Brain microvascular endothelial cell (primary cell): ENCODE measurements around the gene IQCN.

Experiments
- DNase-seq: peaks from one replicate; pipeline ENCODE4 v3.0.0-alpha.2; 2020
- H3K27ac ChIP-seq: fragments of 250-450 bp; sonication (Bioruptor Pico); 2 replicates; pipeline ENCODE4 v1.5.1; 2020; ENCODE audit warnings: mild to moderate bottlenecking, moderate library complexity
- H3K27me3 ChIP-seq: fragments of 250-450 bp; sonication (Bioruptor Pico); replicated peaks from 2 replicates; pipeline ENCODE4 v1.5.1; 2020; ENCODE audit warnings: mild to moderate bottlenecking
- H3K36me3 ChIP-seq: fragments of 250-450 bp; sonication (Bioruptor Pico); replicated peaks from 2 replicates; pipeline ENCODE4 v1.5.1; 2020; ENCODE audit warnings: mild to moderate bottlenecking
- H3K4me3 ChIP-seq: 2 replicates; pipeline ENCODE4 v1.5.1; 2011; ENCODE audit warnings: low read depth, mild to moderate bottlenecking, control low read depth, low read length, moderate library complexity
- CTCF ChIP-seq: IDR thresholded peaks from 2 replicates; pipeline ENCODE4 v1.5.1; 2011; ENCODE audit warnings: low read depth, mild to moderate bottlenecking, moderate library complexity, low read length, control low read depth, inconsistent platforms; ENCODE audit errors: missing control alignments
- in situ Hi-C: cut with HindIII; loops from 2 replicates; pipeline ENCODE4 v1.10.0; 2017; ENCODE audit warnings: low sequenced_read_pairs, low pct_ligation_motif_present

The IQCN gene

GRCh38 chr19:18304208-18304457 is 29.9 kb upstream of the IQCN start:
- H3K4me3 ChIP-seq: no peak overlapping the region
- no peak for DNase-seq
- no peak for TF ChIP-seq CTCF
- H3K36me3 ChIP-seq: no peaks in the 10 kb centered on the region
- peak overlapping the region; percentile 95 for H3K27ac ChIP-seq
- in situ Hi-C loops: no loop called here
- H3K27me3 ChIP-seq: no peaks in the 10 kb centered on the region

- DNase-seq: no peak
- Histone ChIP-seq H3K36me3 (no peaks in the 10 kb centered on the region), H3K27ac (no peak overlapping the region), H3K4me3 (no peak overlapping the region), H3K27me3 (no peaks in the 10 kb centered on the region)
- in situ Hi-C loops: no loop called here
- no peak for TF ChIP-seq CTCF
Observed at GRCh38 chr19:18301718-18302111, 27.5 kb upstream of the IQCN start.

- H3K27me3 ChIP-seq: no peaks in the 10 kb centered on the region
- H3K36me3 ChIP-seq: no peaks in the 10 kb centered on the region
- no peak for TF ChIP-seq CTCF
- H3K27ac ChIP-seq: no peak overlapping the region
- in situ Hi-C loops: no loop called here
- no peak overlapping the region for H3K4me3 ChIP-seq
- peak; percentile 45 for DNase-seq
Observed at GRCh38 chr19:18300930-18301717, 26.9 kb upstream of the IQCN start.

- H3K36me3 ChIP-seq: no peaks in the 10 kb centered on the region
- H3K27me3 ChIP-seq: no peaks in the 10 kb centered on the region
- TF ChIP-seq CTCF: no peak
- H3K4me3 ChIP-seq: no peak overlapping the region
- DNase-seq: no peak
- H3K27ac ChIP-seq: no peak overlapping the region
- in situ Hi-C loops: no loop called here
Observed at GRCh38 chr19:18299654-18300053, 25.4 kb upstream of the IQCN start.

GRCh38 chr19:18298601-18299000 is 24.3 kb upstream of the IQCN start:
- in situ Hi-C loops: no loop called here
- Histone ChIP-seq H3K27me3 (no peaks in the 10 kb centered on the region), H3K27ac (no peak overlapping the region), H3K4me3 (no peak overlapping the region), H3K36me3 (no peaks in the 10 kb centered on the region)
- no peak for DNase-seq
- TF ChIP-seq CTCF: no peak

GRCh38 chr19:18297308-18297707 is 23.1 kb upstream of the IQCN start:
- in situ Hi-C loops: no loop called here
- Histone ChIP-seq H3K27me3 (no peaks in the 10 kb centered on the region), H3K36me3 (no peaks in the 10 kb centered on the region), H3K4me3 (no peak overlapping the region), H3K27ac (no peak overlapping the region)
- no peak for DNase-seq
- TF ChIP-seq CTCF: no peak
